HEK293 (cell line): Measurements from ENCODE around the gene TRIM7.
"Not testable (repeated sequence)": the region's sequence is repeated elsewhere in the genome, so short reads cannot be mapped to it uniquely, and the experiment has no call there.

Experiments
- CTCF ChIA-PET: fragments of 350-600 bp; formaldehyde crosslinking; extraction: SDS; loops from one replicate; lab custom pipeline; 2021; ENCODE audit warnings: antibody characterized with exemption; lab: Yijun Ruan, JAX
- POLR2A ChIA-PET: fragments of 300-600 bp; formaldehyde crosslinking; extraction: SDS; loops from one replicate; lab custom pipeline; 2020; ENCODE audit warnings: antibody characterized with exemption, inconsistent platforms; lab: Yijun Ruan, JAX
- H3K27ac ChIP-seq: fragments of 200-500 bp; sonication (Bioruptor generic); 2 replicates; pipeline ENCODE4 v1.5.1; 2014; ENCODE audit warnings: low read depth, low read length, control low read depth, inconsistent platforms; ENCODE audit errors: extremely low read depth
- H3K36me3 ChIP-seq, 2 experiments: fragments of 200-500 bp in 1 of 2; sonication (Bioruptor generic) in 1 of 2; 1 replicate in 1 of 2; 2 replicates in 1 of 2; pipeline ENCODE4 v1.5.1; 2014 to 2017; ENCODE audit warnings: inconsistent platforms in 2 of 2, low read length in 2 of 2; ENCODE audit not compliant: control insufficient read depth in 2 of 2, insufficient read depth in 1 of 2
- H3K4me1 ChIP-seq: fragments of 200-500 bp; sonication (Bioruptor generic); 2 replicates; pipeline ENCODE4 v1.5.1; 2014; ENCODE audit warnings: mild to moderate bottlenecking, low read length, inconsistent platforms; ENCODE audit not compliant: control insufficient read depth, insufficient read depth
- H3K4me3 ChIP-seq: 2 replicates; pipeline ENCODE4 v1.5.1; 2011; ENCODE audit warnings: low read depth, mild to moderate bottlenecking, control low read depth, low read length, moderate library complexity
- H3K9me3 ChIP-seq: fragments of 200-500 bp; sonication (Bioruptor generic); 2 replicates; pipeline ENCODE4 v1.5.1; 2014; ENCODE audit warnings: low read depth, low read length, inconsistent platforms; ENCODE audit not compliant: control insufficient read depth, insufficient read depth
- CTCF ChIP-seq: fragments of 450-650 bp; formaldehyde crosslinking; IDR thresholded peaks from 2 replicates; pipeline ENCODE4 v1.5.1; 2016; ENCODE audit warnings: missing biosample characterization, missing genetic modification characterization
- FEZF1 ChIP-seq: fragments of 450-650 bp; formaldehyde crosslinking; IDR thresholded peaks from 2 replicates; pipeline ENCODE4 v1.5.1; 2016; ENCODE audit warnings: missing biosample characterization, missing genetic modification characterization
- PRDM1 ChIP-seq: fragments of 450-650 bp; formaldehyde crosslinking; IDR thresholded peaks from 2 replicates; pipeline ENCODE4; 2016; ENCODE audit warnings: missing biosample characterization, missing genetic modification characterization
- SCRT2 ChIP-seq: fragments of 450-650 bp; formaldehyde crosslinking; IDR thresholded peaks from 2 replicates; pipeline ENCODE4 v1.5.1; 2016; ENCODE audit warnings: missing biosample characterization, missing genetic modification characterization
- SETDB1 ChIP-seq: IDR thresholded peaks from one replicate; pipeline ENCODE4 v1.6.1; 2017; ENCODE audit warnings: mild to moderate bottlenecking, low read length, moderate library complexity, mixed read lengths; ENCODE audit not compliant: insufficient read length
- ZNF121 ChIP-seq: fragments of 450-650 bp; formaldehyde crosslinking; IDR thresholded peaks from 2 replicates; pipeline ENCODE4 v1.5.1; 2016; ENCODE audit warnings: missing biosample characterization, missing genetic modification characterization
- ZNF24 ChIP-seq: fragments of 450-650 bp; formaldehyde crosslinking; IDR thresholded peaks from 2 replicates; pipeline ENCODE4 v1.5.1; 2016; ENCODE audit warnings: missing biosample characterization, missing genetic modification characterization
- ZNF335 ChIP-seq: fragments of 450-650 bp; formaldehyde crosslinking; conservative IDR thresholded peaks from 2 replicates; pipeline ENCODE4 v1.5.1; 2016; ENCODE audit warnings: missing biosample characterization, missing genetic modification characterization
- ZNF350 ChIP-seq: fragments of 450-650 bp; formaldehyde crosslinking; IDR thresholded peaks from 2 replicates; pipeline ENCODE4 v1.5.0; 2017; ENCODE audit warnings: missing biosample characterization, mild to moderate bottlenecking, missing genetic modification characterization
- ZNF514 ChIP-seq: fragments of 450-650 bp; formaldehyde crosslinking; IDR thresholded peaks from 2 replicates; pipeline ENCODE4 v1.5.1; 2016; ENCODE audit warnings: missing biosample characterization, missing genetic modification characterization
- ZNF580 ChIP-seq: fragments of 450-650 bp; formaldehyde crosslinking; IDR thresholded peaks from 2 replicates; pipeline ENCODE4 v1.5.1; 2016; ENCODE audit warnings: missing biosample characterization, missing genetic modification characterization
- ZNF670 ChIP-seq: fragments of 450-650 bp; formaldehyde crosslinking; IDR thresholded peaks from 2 replicates; pipeline ENCODE4 v1.5.1; 2016; ENCODE audit warnings: missing biosample characterization, missing genetic modification characterization, low read depth
- ZNF768 ChIP-seq: fragments of 450-650 bp; formaldehyde crosslinking; IDR thresholded peaks from 2 replicates; pipeline ENCODE4 v1.5.1; 2018; ENCODE audit warnings: missing biosample characterization, mild to moderate bottlenecking, missing genetic modification characterization
- ZNF837 ChIP-seq: fragments of 450-650 bp; formaldehyde crosslinking; IDR thresholded peaks from 2 replicates; pipeline ENCODE4 v1.5.1; 2016; ENCODE audit warnings: missing biosample characterization, missing genetic modification characterization
- TF ChIP-seq, protein P1 (sequence below): fragments of 450-650 bp; formaldehyde crosslinking; IDR thresholded peaks from 2 replicates; pipeline ENCODE4 v1.5.1; 2016; ENCODE audit warnings: missing biosample characterization, missing genetic modification characterization
- TF ChIP-seq, protein P2 (sequence below): fragments of 450-650 bp; formaldehyde crosslinking; conservative IDR thresholded peaks from 2 replicates; pipeline ENCODE4 v1.5.1; 2016; ENCODE audit warnings: low read depth, missing biosample characterization, missing genetic modification characterization

The TRIM7 gene

DNA sequence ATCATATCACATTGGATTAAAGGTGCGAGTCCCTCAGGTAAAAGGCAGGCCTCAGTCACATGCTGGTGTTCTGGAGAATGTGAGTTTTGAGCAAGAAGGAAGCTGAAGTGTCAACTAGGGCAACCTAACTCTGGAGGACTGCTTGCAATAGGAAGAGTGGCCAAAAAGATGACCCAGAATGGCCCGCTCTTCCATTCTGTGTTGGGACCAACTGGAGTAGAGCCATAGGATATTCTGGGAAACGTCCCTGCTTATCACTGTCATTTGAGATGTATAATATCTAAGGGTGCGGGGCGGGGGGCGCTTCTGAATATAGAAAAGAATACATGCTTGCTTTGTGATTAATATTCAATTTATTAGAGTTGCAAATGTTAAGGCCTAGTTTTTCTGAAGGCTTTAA is 7.1 kb upstream of the TRIM7 start:
- no peak overlapping the region for H3K27ac ChIP-seq
- H3K4me3 ChIP-seq, result no peak overlapping the region
- TF ChIP-seq ZNF24 (tag by site-specific recombination) (no peak), ZNF350 (tag by site-specific recombination) (no peak), ZNF768 (tag by site-specific recombination) (no peak), SETDB1 (no peak), ZNF670 (tag by site-specific recombination) (no peak), ZNF514 (tag by site-specific recombination) (no peak), SCRT2 (tag by site-specific recombination) (no peak), ZNF837 (tag by site-specific recombination) (no peak), ZNF121 (tag by site-specific recombination) (no peak), ZNF335 (tag by site-specific recombination) (no peak), FEZF1 (tag by site-specific recombination) (no peak)
- TF ChIP-seq, protein P1, sequence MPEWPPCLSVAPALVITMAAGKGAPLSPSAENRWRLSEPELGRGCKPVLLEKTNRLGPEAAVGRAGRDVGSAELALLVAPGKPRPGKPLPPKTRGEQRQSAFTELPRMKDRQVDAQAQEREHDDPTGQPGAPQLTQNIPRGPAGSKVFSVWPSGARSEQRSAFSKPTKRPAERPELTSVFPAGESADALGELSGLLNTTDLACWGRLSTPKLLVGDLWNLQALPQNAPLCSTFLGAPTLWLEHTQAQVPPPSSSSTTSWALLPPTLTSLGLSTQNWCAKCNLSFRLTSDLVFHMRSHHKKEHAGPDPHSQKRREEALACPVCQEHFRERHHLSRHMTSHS, result no peak
- H3K4me1 ChIP-seq, result no peaks in the 10 kb centered on the region
- ChIA-PET POLR2A (no interaction called here), CTCF (no interaction called here)
- H3K9me3 ChIP-seq, result no peaks in the 10 kb centered on the region
- no peaks in the 10 kb centered on the region for H3K36me3 ChIP-seq

DNA sequence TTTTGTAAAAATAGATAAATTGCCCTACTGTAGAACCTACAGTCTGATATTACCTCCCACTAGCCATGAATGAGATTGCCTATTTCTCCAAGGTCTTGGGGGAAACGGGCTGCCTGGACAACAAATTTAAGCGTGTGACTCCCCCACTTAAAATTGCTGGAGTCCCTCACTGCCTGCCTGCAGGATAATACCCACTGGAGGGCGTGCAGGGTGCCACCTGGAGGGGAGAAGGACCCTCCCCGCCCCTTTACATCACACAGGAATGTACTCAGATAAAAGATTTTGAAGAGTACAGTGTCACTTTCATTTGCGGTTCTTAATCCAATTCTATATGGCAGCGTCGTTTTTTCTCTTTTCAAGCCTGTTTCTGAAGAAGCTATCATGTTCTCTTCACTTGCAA is 6.2 kb upstream of the TRIM7 start:
- H3K9me3 ChIP-seq, result no peaks in the 10 kb centered on the region
- TF ChIP-seq PRDM1 (peak; percentile 40; the same call in 1 of the 2 replicates), CTCF (0 out of 2 replicates have a peak, but pooled peaks have one; percentile 32), ZNF335 (tag by site-specific recombination) (0 out of 2 replicates have a peak, but pooled peaks have one; percentile 19)
- TF ChIP-seq, protein P2, sequence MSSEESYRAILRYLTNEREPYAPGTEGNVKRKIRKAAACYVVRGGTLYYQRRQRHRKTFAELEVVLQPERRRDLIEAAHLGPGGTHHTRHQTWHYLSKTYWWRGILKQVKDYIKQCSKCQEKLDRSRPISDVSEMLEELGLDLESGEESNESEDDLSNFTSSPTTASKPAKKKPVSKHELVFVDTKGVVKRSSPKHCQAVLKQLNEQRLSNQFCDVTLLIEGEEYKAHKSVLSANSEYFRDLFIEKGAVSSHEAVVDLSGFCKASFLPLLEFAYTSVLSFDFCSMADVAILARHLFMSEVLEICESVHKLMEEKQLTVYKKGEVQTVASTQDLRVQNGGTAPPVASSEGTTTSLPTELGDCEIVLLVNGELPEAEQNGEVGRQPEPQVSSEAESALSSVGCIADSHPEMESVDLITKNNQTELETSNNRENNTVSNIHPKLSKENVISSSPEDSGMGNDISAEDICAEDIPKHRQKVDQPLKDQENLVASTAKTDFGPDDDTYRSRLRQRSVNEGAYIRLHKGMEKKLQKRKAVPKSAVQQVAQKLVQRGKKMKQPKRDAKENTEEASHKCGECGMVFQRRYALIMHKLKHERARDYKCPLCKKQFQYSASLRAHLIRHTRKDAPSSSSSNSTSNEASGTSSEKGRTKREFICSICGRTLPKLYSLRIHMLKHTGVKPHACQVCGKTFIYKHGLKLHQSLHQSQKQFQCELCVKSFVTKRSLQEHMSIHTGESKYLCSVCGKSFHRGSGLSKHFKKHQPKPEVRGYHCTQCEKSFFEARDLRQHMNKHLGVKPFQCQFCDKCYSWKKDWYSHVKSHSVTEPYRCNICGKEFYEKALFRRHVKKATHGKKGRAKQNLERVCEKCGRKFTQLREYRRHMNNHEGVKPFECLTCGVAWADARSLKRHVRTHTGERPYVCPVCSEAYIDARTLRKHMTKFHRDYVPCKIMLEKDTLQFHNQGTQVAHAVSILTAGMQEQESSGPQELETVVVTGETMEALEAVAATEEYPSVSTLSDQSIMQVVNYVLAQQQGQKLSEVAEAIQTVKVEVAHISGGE, result no peak
- H3K36me3 ChIP-seq, result no peaks in the 10 kb centered on the region
- CTCF ChIA-PET, result interaction anchor here (0.8 to 0.9 kb wide), 3 partner anchors 18 to 343 kb away, joined by 3 read pairs; no protein-coding TSS in a partner anchor
- no peak overlapping the region for H3K27ac ChIP-seq
- H3K4me1 ChIP-seq, result no peaks in the 10 kb centered on the region
- H3K4me3 ChIP-seq, result no peak overlapping the region
- POLR2A ChIA-PET, result no interaction called here

DNA sequence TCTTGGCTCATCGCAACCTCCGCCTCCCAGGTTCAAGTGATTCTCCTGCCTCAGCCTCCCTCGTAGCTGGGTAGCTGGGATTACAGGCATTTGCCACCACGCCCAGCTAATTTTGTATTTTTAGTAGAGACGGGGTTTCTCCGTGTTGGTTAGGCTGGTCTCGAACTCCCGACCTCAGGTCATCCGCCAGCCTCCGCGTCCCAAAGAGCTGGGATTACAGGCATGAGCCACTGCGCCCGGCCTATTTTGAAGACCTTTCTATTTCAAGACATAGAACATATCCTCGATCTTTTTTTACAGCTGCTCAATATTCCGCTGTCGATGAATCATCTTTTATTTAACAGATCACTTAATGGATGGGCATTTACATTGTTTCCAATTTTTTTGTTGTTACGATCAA is 5.7 kb upstream of the TRIM7 start:
- not testable (repeated sequence) for H3K36me3 ChIP-seq, H3K27ac ChIP-seq, H3K4me1 ChIP-seq, H3K9me3 ChIP-seq
- peak; percentile 78 for TF ChIP-seq ZNF580 (tag by site-specific recombination)
- TF ChIP-seq, all 188 proteins: peak for 1; not testable (repeated sequence) for 187
- ChIA-PET CTCF (interaction anchor here (0.8 to 0.9 kb wide), 3 partner anchors 18 to 342 kb away, joined by 3 read pairs; no protein-coding TSS in a partner anchor), POLR2A (interaction anchor here (1.0 kb wide), 1 partner anchor 13 kb away, joined by 3 read pairs; the partner anchor contains the start of gene TRIM41)
- not testable (repeated sequence) for H3K4me3 ChIP-seq

- ChIA-PET CTCF (interaction anchor here (0.9 kb wide), 1 partner anchor 17 kb away, joined by 3 read pairs; no protein-coding TSS in a partner anchor), POLR2A (interaction anchor here (1.0 kb wide), 1 partner anchor 13 kb away, joined by 3 read pairs; the partner anchor contains the start of gene TRIM41)
- H3K9me3 ChIP-seq, H3K27ac ChIP-seq, H3K36me3 ChIP-seq, H3K4me1 ChIP-seq, H3K4me3 ChIP-seq: not testable (repeated sequence)
Observed at GRCh38 chr5:181210148-181210547, 5.2 kb upstream of the TRIM7 start.

DNA sequence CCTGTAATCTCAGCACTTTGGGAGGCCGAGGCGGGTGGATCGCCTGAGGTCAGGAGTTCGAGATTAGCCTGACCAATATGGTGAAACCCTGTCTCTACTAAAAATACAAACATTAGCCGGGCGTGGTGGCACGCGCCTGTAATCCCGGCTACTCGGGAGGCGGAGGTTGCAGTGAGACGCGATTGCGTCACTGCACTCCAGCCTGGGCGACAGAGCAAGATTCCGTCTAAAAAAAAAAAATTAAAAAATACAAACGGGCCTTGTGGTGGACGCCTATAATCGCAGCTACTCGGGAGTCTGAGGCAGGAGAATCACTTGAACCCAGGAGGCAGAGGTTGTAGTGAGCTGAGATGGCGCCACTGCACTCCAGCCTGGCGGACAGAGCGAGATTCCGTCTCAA is 4.0 kb upstream of the TRIM7 start:
- POLR2A ChIA-PET, result interaction anchor here (1.2 to 5.5 kb wide), 2 partner anchors 17 to 23 kb away, joined by 5 to 86 read pairs; no protein-coding TSS in a partner anchor
- H3K4me3 ChIP-seq, H3K9me3 ChIP-seq, H3K4me1 ChIP-seq, H3K27ac ChIP-seq, H3K36me3 ChIP-seq, CTCF ChIA-PET: not testable (repeated sequence)
